ENCODE data around the gene IFNA8.

DNA sequence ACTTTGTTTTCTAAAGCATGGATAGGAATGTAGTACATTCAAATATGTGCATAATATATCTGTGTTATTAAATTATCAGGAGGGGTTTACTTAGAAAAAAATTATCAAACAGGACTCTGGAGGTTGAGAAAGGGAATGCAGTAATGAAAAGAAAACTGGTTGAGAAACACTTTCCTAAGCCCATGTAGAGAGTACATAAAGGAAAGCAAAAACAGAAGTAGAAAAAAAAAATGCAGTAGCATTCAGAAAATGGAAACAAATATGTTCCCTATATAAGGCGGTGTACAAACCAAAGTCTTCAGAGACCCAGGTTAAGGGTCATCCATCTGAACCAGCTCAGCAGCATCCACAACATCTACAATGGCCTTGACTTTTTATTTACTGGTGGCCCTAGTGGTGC, at the start of gene IFNA8:
- TF ChIP-seq, protein P1, sequence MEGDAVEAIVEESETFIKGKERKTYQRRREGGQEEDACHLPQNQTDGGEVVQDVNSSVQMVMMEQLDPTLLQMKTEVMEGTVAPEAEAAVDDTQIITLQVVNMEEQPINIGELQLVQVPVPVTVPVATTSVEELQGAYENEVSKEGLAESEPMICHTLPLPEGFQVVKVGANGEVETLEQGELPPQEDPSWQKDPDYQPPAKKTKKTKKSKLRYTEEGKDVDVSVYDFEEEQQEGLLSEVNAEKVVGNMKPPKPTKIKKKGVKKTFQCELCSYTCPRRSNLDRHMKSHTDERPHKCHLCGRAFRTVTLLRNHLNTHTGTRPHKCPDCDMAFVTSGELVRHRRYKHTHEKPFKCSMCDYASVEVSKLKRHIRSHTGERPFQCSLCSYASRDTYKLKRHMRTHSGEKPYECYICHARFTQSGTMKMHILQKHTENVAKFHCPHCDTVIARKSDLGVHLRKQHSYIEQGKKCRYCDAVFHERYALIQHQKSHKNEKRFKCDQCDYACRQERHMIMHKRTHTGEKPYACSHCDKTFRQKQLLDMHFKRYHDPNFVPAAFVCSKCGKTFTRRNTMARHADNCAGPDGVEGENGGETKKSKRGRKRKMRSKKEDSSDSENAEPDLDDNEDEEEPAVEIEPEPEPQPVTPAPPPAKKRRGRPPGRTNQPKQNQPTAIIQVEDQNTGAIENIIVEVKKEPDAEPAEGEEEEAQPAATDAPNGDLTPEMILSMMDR (conservative IDR thresholded peaks at IDR 0.05; ENCODE audit: low read length) = no peak
- no peak for TF ChIP-seq EZH2phosphoT487 (IDR thresholded peaks at IDR 0.05; ENCODE audit: borderline replicate concordance, low read depth, low read length)
